GM23338 (cell line): ENCODE data around the gene SIL1. TPM values are rescaled to one million over a fixed set of nuclear protein-coding genes. Genes with fewer than 3 reads are reported as not detected.

ENCODE experiments used
- ATAC-seq: fragments of 200-7000 bp; cut with Tn5 transposase; 3 replicates; pipeline ENCODE4 v1.9.1; 2020
- DNase-seq: peaks from one replicate; pipeline ENCODE4 v3.0.0-alpha.2; 2015; ENCODE audit warnings: low spot score
- H2AFZ ChIP-seq: fragments of 200-600 bp; sonication (generic); 2 replicates; pipeline ENCODE4 v1.8.0; 2016; ENCODE audit warnings: antibody characterized with exemption, mild to moderate bottlenecking, moderate library complexity
- H3F3A ChIP-seq: fragments of 200-600 bp; sonication (generic); replicated peaks from 2 replicates; pipeline ENCODE4 v1.8.0; 2017; ENCODE audit warnings: antibody characterized with exemption, mixed run types, low read depth
- H3K27ac ChIP-seq: fragments of 200-600 bp; sonication (generic); 2 replicates; pipeline ENCODE4 v1.6.1; 2016; ENCODE audit warnings: low read depth
- H3K27me3 ChIP-seq: fragments of 200-600 bp; sonication (generic); 2 replicates; pipeline ENCODE4 v1.8.0; 2016; ENCODE audit warnings: mild to moderate bottlenecking, mixed run types, moderate library complexity; ENCODE audit not compliant: insufficient read depth
- H3K36me3 ChIP-seq: fragments of 200-600 bp; sonication (generic); 2 replicates; pipeline ENCODE4 v1.8.0; 2016; ENCODE audit warnings: mild to moderate bottlenecking; ENCODE audit not compliant: insufficient read depth
- H3K4me1 ChIP-seq: fragments of 200-600 bp; sonication (generic); 2 replicates; pipeline ENCODE4 v1.8.0; 2016; ENCODE audit warnings: mild to moderate bottlenecking, moderate library complexity; ENCODE audit not compliant: insufficient read depth
- H3K4me2 ChIP-seq: fragments of 200-600 bp; sonication (generic); 2 replicates; pipeline ENCODE4 v1.7.1; 2017; ENCODE audit warnings: mixed run types
- H3K4me3 ChIP-seq: fragments of 200-600 bp; sonication (generic); 2 replicates; pipeline ENCODE4 v1.6.1; 2016; ENCODE audit warnings: mixed run types
- H3K79me2 ChIP-seq: fragments of 200-600 bp; sonication (generic); replicated peaks from 2 replicates; pipeline ENCODE4 v1.8.0; 2017; ENCODE audit warnings: mild to moderate bottlenecking; ENCODE audit not compliant: insufficient read depth
- H3K9me2 ChIP-seq: fragments of 200-600 bp; sonication (generic); 2 replicates; pipeline ENCODE4 v1.8.0; 2017; ENCODE audit not compliant: insufficient read depth
- H4K20me1 ChIP-seq: fragments of 200-600 bp; sonication (generic); replicated peaks from 2 replicates; pipeline ENCODE4 v1.8.0; 2017; ENCODE audit warnings: mild to moderate bottlenecking; ENCODE audit not compliant: insufficient read depth
- H3K27ac Mint-ChIP-seq: 2 replicates; pipeline ENCODE4 v1.8.0; 2020; ENCODE audit warnings: inconsistent platforms, mild to moderate bottlenecking, moderate library complexity, mixed read lengths
- H3K27me3 Mint-ChIP-seq: 3 replicates; pipeline ENCODE4 v1.8.0; 2022; ENCODE audit warnings: low read depth, mild to moderate bottlenecking, moderate library complexity, mixed read lengths, inconsistent platforms; ENCODE audit not compliant: insufficient read depth, poor library complexity
- H3K36me3 Mint-ChIP-seq: 3 replicates; pipeline ENCODE4 v1.8.0; 2021; ENCODE audit warnings: low read depth, mild to moderate bottlenecking, inconsistent platforms, moderate library complexity, mixed read lengths
- H3K4me1 Mint-ChIP-seq: 3 replicates; pipeline ENCODE4 v1.8.0; 2020; ENCODE audit warnings: mild to moderate bottlenecking, inconsistent platforms, mixed read lengths
- H3K4me3 Mint-ChIP-seq: 3 replicates; pipeline ENCODE4 v1.8.0; 2021; ENCODE audit warnings: moderate library complexity, mild to moderate bottlenecking, inconsistent platforms, mixed read lengths
- H3K9me3 Mint-ChIP-seq: 3 replicates; pipeline ENCODE4 v1.8.0; 2020; ENCODE audit warnings: moderate library complexity, mild to moderate bottlenecking, inconsistent platforms, mixed read lengths
- CREB1 ChIP-seq: fragments of 250-450 bp; sonication (Bioruptor Pico); IDR thresholded peaks from 2 replicates; pipeline ENCODE4 v1.5.0; 2020; ENCODE audit warnings: low read depth, mild to moderate bottlenecking, moderate library complexity
- CTCF ChIP-seq, 2 experiments: fragments of 200-600 bp in 1 of 2; sonication (generic) in 1 of 2; conservative IDR thresholded peaks; 2 replicates each; pipeline versions ENCODE4 v1.5.1 to v1.6.1; 2016 to 2017; ENCODE audit warnings: antibody characterized with exemption in 2 of 2, low read depth in 2 of 2, mild to moderate bottlenecking in 2 of 2, moderate library complexity in 1 of 2
- ETS1 ChIP-seq: IDR thresholded peaks from 2 replicates; pipeline ENCODE4 v1.6.1; 2016; ENCODE audit warnings: antibody characterized with exemption
- EZH2phosphoT487 ChIP-seq: fragments of 200-600 bp; sonication (generic); IDR thresholded peaks from one replicate; pipeline ENCODE4 v1.8.1; 2018; ENCODE audit warnings: antibody characterized with exemption; ENCODE audit not compliant: unreplicated experiment
- JUNB ChIP-seq: IDR thresholded peaks from one replicate; pipeline ENCODE4 v1.6.1; 2016; ENCODE audit warnings: antibody characterized with exemption; ENCODE audit not compliant: unreplicated experiment
- NANOG ChIP-seq: IDR thresholded peaks from 2 replicates; pipeline ENCODE4 v1.6.1; 2016; ENCODE audit warnings: antibody characterized with exemption, borderline replicate concordance
- STAT1 ChIP-seq: IDR thresholded peaks from one replicate; pipeline ENCODE4 v1.6.1; 2016; ENCODE audit warnings: antibody characterized with exemption; ENCODE audit not compliant: unreplicated experiment
- ZNF331 ChIP-seq: fragments of 250-450 bp; sonication (Bioruptor Pico); IDR thresholded peaks from 2 replicates; pipeline ENCODE4 v1.5.0; 2020; ENCODE audit warnings: low read depth, mild to moderate bottlenecking, moderate library complexity
- ZNF462 ChIP-seq: fragments of 250-450 bp; sonication (Bioruptor Pico); IDR thresholded peaks from 2 replicates; pipeline ENCODE4 v1.5.0; 2020; ENCODE audit warnings: mild to moderate bottlenecking, moderate library complexity
- polyA plus RNA-seq: library from polyadenylated mRNA; unstranded; fragments of >200 nt; fragmentation: Nextera tagmentation; extraction: Ambion mirVana; gene quantifications from 2 replicates; pipeline ENCODE4 v1.2.1, GENCODE V29; 2016
- total RNA-seq: library from RNA; depleted of rRNA; stranded (reverse); fragments of >200 nt; shearing (Covaris generic); gene quantifications from 2 replicates; pipeline ENCODE4 v1.2.3, GENCODE V29; 2014

SIL1 gene
- total and polyA plus RNA-seq, 2 experiments from 2014 or later = 5.5 to 5.9 TPM

- no peak for TF ChIP-seq STAT1
- no peak for TF ChIP-seq ZNF331
- no peak for TF ChIP-seq ZNF462 (CRISPR knock-in tag)
- TF ChIP-seq JUNB = no peak
- TF ChIP-seq NANOG = no peak
Measured at GRCh38 chr5:139046551-139046950, 151.6 kb downstream of the SIL1 start (continued).

GRCh38 chr5:139043157-139043905, 154.8 kb downstream of the SIL1 start:
- Histone ChIP-seq H4K20me1 (no peaks in the 10 kb centered on the region), H3F3A (no peaks in the 10 kb centered on the region), H3K4me1 (no peaks in the 10 kb centered on the region), H3K9me2 (no peaks in the 10 kb centered on the region; the same call in 1 of the 2 replicates), H3K27me3 (no peaks in the 10 kb centered on the region), H3K4me3 (no peak overlapping the region), H3K79me2 (no peaks in the 10 kb centered on the region), H3K36me3 (no peaks in the 10 kb centered on the region), H2AFZ (no peak overlapping the region), H3K4me2 (no peak overlapping the region), H3K27ac (no peak overlapping the region)
- H3K27me3 Mint-ChIP-seq = no peaks in the 10 kb centered on the region
- no peak overlapping the region for H3K4me3 Mint-ChIP-seq
- no peak overlapping the region for H3K27ac Mint-ChIP-seq
- no peaks in the 10 kb centered on the region for H3K36me3 Mint-ChIP-seq
- ATAC-seq = no peak
- no peaks in the 10 kb centered on the region for H3K9me3 Mint-ChIP-seq
- DNase-seq = no peak
- H3K4me1 Mint-ChIP-seq = no peaks in the 10 kb centered on the region
- TF ChIP-seq ZNF331 (no peak), STAT1 (no peak), CREB1 (CRISPR knock-in tag) (no peak), CTCF (conservative IDR thresholded peaks at IDR 0.05; ENCODE audit: low read depth in 2 of 2) (no peak), JUNB (no peak), EZH2phosphoT487 (no peak), ETS1 (no peak)
